Neuron (in vitro differentiated cells): ENCODE data around the gene RCAN2.
"Not testable (repeated sequence)": the region's sequence is repeated elsewhere in the genome, so short reads cannot be mapped to it uniquely, and the experiment has no call there.

ENCODE experiments used
- H2AFZ ChIP-seq: one replicate; pipeline ENCODE4 v1.6.1; 2013; ENCODE audit warnings: low read depth, mild to moderate bottlenecking, inconsistent platforms, low read length, moderate library complexity
- H3K27me3 ChIP-seq: one replicate; pipeline ENCODE4 v1.6.1; 2013; ENCODE audit warnings: low read length; ENCODE audit not compliant: insufficient read depth
- H3K36me3 ChIP-seq: one replicate; pipeline ENCODE4 v1.6.1; 2013; ENCODE audit warnings: low read length; ENCODE audit not compliant: insufficient read depth
- H3K4me1 ChIP-seq: one replicate; pipeline ENCODE4 v1.6.1; 2013; ENCODE audit warnings: low read length; ENCODE audit not compliant: insufficient read depth
- H3K4me3 ChIP-seq: 2 replicates; pipeline ENCODE4 v1.5.1; 2013; ENCODE audit warnings: mild to moderate bottlenecking, low read length, moderate library complexity
- H3K9me3 ChIP-seq: one replicate; pipeline ENCODE4 v1.6.1; 2013; ENCODE audit warnings: low read length

The RCAN2 gene

DNA sequence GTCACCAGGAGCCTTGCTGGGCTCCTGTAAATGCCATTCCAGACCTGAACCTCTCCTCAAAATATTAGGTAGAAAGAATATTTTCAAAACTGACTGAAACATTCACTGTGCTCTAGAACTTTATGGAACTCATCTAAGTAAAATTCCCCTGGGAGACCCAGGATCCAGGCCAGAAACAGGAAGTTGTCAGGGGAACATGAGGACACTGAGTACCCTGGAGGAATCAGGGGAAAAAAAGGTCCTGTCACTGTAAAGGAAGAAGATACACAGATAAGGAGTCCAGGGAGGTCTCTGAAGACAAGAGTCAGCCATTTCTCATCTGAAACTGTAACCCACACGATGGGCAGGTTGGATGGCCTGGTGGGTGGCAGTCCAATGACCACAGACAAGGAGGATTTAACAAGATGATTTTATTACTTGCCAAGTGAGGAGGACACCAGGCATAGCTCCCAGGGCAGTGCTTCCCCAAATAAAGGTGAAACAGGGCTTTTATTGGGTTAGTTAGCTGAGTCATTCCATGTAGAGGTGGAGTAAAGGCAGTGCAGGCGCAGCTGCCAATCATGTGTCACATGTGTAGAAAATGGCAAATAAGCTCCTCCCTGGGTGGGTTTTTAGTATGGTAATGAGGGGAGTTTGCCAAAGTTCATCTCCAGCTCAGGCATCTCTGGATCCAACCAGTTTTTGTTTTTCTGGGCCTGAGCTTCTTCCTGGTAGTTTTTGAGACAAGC is 138.5 kb downstream of the RCAN2 start:
- Histone ChIP-seq H3K27me3 (no peaks in the 10 kb centered on the region), H3K36me3 (no peaks in the 10 kb centered on the region), H3K9me3 (no peaks in the 10 kb centered on the region), H3K4me1 (peaks cover 2% of the 10 kb centered on the region), H3K4me3 (no peak overlapping the region), H2AFZ (no peak overlapping the region)

DNA sequence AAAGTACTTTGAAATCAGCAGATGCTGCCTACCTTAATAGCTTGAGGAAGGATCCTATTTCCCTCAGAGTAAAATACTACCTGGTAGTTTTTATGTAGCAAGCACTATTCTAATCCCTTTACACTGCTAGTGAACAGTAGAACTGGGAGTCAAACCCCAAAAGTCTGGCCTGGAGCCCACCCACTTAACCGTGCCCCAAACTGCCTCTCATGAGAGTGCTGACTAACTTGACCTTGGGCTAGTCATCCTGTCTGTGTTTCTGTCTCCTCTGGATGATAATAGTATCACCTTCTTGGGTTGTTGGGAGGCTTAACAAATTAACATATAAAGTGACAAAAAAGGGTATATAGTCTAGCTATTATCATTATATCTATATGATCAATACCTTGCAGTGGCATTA is 140.5 kb downstream of the RCAN2 start:
- Histone ChIP-seq H3K36me3 (no peaks in the 10 kb centered on the region), H3K4me1 (peaks cover 3% of the 10 kb centered on the region), H2AFZ (no peak overlapping the region), H3K9me3 (no peaks in the 10 kb centered on the region), H3K27me3 (no peaks in the 10 kb centered on the region), H3K4me3 (no peak overlapping the region)

DNA sequence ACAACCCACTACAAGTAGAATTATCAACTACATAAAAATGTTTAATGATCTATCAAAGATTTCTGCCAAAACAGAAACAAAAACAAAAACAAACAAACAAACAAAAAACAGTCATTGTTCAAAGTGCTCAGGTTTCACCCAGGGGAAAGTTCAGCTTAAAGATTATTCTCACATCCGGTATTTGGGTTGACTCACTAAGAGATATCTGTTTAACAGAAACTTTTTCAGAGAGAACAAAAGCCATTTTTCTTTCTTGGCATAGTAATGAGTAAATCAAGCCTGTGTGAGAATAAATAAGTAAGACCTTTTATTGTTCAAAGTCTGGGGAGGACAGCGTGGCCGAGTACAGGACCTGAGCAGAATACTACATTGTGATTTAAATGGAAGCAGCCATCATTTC is 143.6 kb downstream of the RCAN2 start:
- Histone ChIP-seq H3K36me3 (no peaks in the 10 kb centered on the region), H3K27me3 (no peaks in the 10 kb centered on the region), H2AFZ (peak overlapping the region; percentile 36), H3K4me3 (no peak overlapping the region), H3K4me1 (peaks cover 3% of the 10 kb centered on the region), H3K9me3 (no peaks in the 10 kb centered on the region)

DNA sequence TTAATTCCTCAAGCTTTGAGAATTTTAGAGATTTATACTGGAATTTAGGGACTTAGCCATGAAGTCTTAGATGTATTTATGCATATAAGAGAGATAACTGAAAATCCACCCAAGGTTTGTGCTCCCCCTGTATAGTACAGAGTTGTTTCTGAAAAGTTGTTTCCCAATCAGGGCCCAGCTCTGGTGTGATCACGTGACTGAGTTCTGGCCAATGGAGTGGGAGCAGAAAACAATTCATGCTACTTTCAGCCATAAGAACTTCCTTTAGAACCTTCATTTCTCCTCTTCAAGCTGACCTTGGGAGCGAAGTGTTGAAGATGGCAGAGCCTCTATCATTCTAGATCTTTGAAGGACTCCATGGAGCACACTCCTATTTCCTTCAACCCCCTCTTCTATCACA is 151.0 kb downstream of the RCAN2 start:
- Histone ChIP-seq H3K27me3 (no peaks in the 10 kb centered on the region), H3K4me3 (no peak overlapping the region), H3K9me3 (no peaks in the 10 kb centered on the region), H2AFZ (no peak overlapping the region), H3K4me1 (peaks cover 2% of the 10 kb centered on the region), H3K36me3 (no peaks in the 10 kb centered on the region)

DNA sequence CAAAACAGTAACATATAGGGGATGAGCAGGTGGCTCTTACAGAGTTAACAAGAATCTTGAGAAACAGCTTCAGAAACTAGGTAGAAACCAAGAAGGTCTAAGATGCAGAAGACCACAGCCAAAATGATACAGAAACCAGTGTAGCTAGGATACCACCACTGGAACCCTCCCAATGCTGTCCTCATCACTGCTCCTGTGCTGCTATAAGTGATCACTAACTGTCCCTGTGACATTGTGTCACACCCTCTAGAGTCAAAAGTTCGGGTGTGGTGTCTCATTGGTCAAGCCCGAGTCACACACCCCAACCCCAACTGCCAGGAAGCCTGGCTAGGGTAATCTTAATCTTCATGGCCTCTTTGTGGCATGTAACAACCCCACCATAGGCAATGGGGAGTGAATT is 153.1 kb downstream of the RCAN2 start:
- no peak overlapping the region for H2AFZ ChIP-seq
- no peaks in the 10 kb centered on the region for H3K27me3 ChIP-seq
- no peak overlapping the region for H3K4me3 ChIP-seq
- H3K9me3 ChIP-seq: no peaks in the 10 kb centered on the region
- H3K4me1 ChIP-seq: peaks cover 2% of the 10 kb centered on the region
- no peaks in the 10 kb centered on the region for H3K36me3 ChIP-seq

DNA sequence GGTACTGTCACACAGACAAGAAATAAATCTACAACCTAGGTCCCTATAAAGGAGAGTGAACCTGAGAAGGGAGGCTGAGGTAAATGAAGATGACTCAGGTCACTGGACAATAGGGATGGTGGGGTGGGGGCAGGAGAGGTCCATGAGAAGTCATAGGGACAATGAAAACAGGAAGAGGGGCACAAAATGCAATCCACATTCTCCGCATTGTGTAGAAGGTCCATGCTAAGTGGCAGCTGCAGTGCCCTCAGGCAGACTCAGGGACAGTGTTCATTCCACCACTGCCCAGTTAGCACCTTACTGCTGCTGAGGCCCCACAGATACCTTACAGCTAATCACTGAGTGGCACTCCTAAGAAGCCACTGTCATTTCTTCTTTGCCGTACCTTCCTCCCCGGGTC is 156.8 kb downstream of the RCAN2 start:
- H3K4me3 ChIP-seq: no peak overlapping the region
- H3K36me3 ChIP-seq: no peaks in the 10 kb centered on the region
- no peaks in the 10 kb centered on the region for H3K9me3 ChIP-seq
- H3K4me1 ChIP-seq: no peaks in the 10 kb centered on the region
- no peaks in the 10 kb centered on the region for H3K27me3 ChIP-seq
- H2AFZ ChIP-seq: no peak overlapping the region

DNA sequence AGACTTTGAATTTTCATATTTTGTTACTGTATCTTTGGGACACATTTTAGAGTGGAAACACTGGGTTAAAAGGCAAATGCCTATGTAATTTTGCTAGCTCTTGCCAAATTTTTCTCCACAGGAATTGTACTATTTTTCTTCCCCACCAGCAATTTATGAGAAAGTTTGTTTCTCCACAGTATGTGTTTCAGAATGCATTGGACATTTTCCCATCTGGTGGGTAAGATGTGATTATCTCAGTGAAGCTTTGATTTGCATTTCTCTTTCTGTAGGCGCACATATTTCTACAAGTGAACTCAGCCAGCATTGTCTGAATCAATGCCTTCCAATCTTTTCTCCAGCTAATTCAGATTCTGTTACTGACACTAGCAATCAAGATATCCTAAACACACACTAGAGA is 157.8 kb downstream of the RCAN2 start:
- Histone ChIP-seq H3K9me3 (no peaks in the 10 kb centered on the region), H2AFZ (no peak overlapping the region), H3K36me3 (no peaks in the 10 kb centered on the region), H3K4me1 (no peaks in the 10 kb centered on the region), H3K4me3 (no peak overlapping the region), H3K27me3 (no peaks in the 10 kb centered on the region)

DNA sequence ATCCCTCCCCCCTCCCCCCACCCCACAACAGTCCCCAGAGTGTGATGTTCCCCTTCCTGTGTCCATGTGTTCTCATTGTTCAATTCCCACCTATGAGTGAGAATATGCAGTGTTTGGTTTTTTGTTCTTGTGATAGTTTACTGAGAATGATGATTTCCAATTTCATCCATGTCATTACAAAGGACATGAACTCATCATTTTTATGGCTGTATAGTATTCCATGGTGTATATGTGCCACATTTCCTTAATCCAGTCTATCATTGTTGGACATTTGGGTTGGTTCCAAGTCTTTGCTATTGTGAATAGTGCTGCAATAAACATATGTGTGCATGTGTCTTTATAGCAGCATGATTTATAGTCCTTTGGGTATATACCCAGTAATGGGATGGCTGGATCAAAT is 158.8 kb downstream of the RCAN2 start:
- H3K9me3 ChIP-seq, H2AFZ ChIP-seq, H3K27me3 ChIP-seq, H3K36me3 ChIP-seq, H3K4me3 ChIP-seq, H3K4me1 ChIP-seq: not testable (repeated sequence)

DNA sequence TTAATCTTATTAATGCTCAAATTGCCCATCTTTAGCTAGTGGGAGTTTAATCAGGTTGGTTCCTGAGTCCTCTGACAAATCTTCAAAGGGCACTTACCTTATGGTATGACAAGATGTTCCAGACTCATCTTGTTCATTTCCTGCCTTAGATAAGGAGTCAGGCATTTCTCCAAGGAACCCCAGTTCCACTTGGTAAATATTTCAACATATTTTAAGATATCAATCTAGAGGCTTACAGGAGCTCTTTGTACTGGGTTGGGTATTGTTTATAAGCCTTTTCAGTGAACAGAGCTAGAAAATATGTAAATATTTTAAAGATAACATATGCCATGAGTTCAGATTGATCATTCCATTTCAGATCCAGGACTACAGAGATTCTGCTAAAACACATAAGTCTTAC is 159.8 kb downstream of the RCAN2 start:
- H3K4me1 ChIP-seq: no peaks in the 10 kb centered on the region
- H3K4me3 ChIP-seq: no peak overlapping the region
- H2AFZ ChIP-seq: no peak overlapping the region
- H3K27me3 ChIP-seq: no peaks in the 10 kb centered on the region
- no peaks in the 10 kb centered on the region for H3K36me3 ChIP-seq
- no peaks in the 10 kb centered on the region for H3K9me3 ChIP-seq

DNA sequence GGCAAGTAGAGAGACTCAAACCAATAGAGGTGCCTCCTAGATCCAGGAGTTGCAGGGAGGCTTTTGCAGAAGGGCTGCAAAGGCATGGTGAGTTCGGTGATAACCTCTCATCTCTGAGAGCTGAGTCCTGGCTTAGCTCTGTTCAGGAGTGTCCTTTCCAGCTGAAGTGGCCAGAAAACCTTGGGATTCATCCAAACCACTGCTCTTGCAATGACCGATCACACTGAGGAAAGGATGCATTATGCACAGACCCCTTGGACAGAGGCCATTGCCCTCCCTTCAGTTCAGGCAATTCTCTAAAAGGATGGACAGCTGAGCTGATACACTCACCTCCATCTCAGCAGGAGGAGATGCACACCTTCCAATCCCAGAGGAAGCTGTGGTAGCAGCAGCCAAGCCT is 161.7 kb downstream of the RCAN2 start:
- no peaks in the 10 kb centered on the region for H3K9me3 ChIP-seq
- H2AFZ ChIP-seq: no peak overlapping the region
- H3K27me3 ChIP-seq: no peaks in the 10 kb centered on the region
- H3K36me3 ChIP-seq: no peaks in the 10 kb centered on the region
- no peak overlapping the region for H3K4me3 ChIP-seq
- no peaks in the 10 kb centered on the region for H3K4me1 ChIP-seq

DNA sequence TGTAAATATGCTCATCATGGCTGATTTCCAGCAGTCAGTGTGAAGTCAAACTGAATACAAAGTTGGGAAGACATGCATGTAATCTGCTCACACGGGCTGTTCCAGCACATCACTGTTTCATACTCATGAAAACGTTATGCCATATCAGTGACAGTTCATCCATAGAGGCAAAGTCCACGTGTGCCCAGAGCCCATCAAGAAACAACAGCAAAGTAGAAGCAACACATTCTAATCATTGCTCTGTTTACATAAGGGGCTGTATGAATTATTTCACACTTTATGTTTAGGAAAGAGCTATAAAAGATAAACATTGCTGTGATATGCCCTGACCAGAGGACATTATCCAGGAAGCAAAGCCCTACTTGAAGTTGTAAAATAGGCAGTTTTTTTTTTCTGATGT is 163.5 kb downstream of the RCAN2 start:
- H3K9me3 ChIP-seq: no peaks in the 10 kb centered on the region
- no peaks in the 10 kb centered on the region for H3K27me3 ChIP-seq
- H3K4me3 ChIP-seq: no peak overlapping the region
- no peaks in the 10 kb centered on the region for H3K4me1 ChIP-seq
- no peak overlapping the region for H2AFZ ChIP-seq
- no peaks in the 10 kb centered on the region for H3K36me3 ChIP-seq

DNA sequence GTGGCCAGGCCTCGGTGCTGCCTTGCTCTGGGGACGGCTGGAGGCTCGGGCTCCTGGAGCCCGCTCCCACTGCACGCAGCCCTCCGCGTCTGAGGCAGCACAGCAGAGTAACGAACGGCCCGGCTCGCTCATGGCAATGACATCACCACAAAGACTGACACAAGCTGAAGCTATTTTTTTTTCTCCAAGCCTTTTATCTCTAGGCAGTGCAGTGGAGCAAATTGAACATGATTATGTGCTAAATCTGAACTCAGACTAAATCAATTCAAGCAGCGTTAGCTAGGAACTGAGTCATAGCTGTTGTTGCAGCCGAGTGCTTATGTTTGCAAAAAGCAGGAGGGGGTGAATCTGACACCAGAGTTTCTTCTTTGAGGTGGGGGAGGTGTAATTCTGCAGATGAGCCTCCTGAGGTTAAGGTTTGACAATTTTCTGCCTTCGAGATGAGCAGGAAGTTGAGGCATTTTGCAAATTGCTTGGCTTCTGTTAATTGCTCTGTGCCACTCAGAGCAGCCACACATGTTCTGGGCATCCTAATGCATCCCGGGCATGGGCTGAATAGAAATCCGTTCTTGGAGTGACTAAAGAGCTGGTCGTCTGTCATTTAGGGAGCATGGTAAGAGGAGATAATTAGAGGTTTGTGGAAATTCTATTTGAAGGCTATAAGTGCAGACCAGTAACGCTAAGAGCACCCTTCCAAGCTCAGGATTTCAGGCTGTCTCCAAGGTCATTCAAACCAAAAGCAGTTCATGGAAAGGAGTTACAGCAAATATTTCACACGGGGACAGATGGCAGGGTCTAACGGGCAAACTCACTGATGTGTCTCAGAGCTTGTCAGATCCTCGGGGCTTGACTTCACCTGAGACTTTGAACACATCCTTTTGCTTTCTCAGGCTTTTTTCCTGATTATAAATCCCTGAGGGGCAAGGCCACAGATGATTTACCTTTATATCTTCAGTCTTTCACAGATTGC is 165.4 kb downstream of the RCAN2 start:
- Histone ChIP-seq H3K36me3 (no peaks in the 10 kb centered on the region), H3K4me1 (no peaks in the 10 kb centered on the region), H3K4me3 (no peak overlapping the region), H2AFZ (no peak overlapping the region), H3K9me3 (no peaks in the 10 kb centered on the region), H3K27me3 (no peaks in the 10 kb centered on the region)

DNA sequence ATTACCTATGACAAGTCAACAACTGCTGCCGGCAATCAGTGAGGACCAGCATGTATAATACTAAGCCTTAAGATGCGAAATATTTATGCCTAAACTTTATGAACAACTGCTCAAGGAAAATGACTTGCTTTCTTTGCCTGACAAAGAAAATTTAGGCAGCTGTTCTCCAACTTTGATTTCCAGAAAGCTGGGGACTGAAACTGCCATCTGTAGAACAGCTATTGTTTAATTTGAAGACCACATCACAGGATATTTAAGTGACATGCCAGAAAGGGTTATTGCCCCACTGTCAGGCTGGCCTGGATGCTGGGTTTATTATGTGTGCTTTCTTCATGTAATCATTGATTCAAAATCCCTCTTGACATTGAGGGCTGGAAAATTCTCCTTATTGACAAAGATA is 166.5 kb downstream of the RCAN2 start:
- Histone ChIP-seq H3K27me3 (no peaks in the 10 kb centered on the region), H2AFZ (no peak overlapping the region), H3K4me1 (no peaks in the 10 kb centered on the region), H3K9me3 (no peaks in the 10 kb centered on the region), H3K4me3 (no peak overlapping the region), H3K36me3 (no peaks in the 10 kb centered on the region)
